Renal cortex interstitium (tissue), 11 donors: ENCODE results near the gene RYR3. TPM values are rescaled to one million over a fixed set of nuclear protein-coding genes. Genes with fewer than 3 reads are reported as not detected.
A peak's percentile ranks its signal among the peaks of the same experiment; 100 is the strongest.

Experiments used
- DNase-seq, 11 donors: peaks; one replicate each; pipeline ENCODE4 v3.0.0-alpha.2; 2013; ENCODE audit warnings: low read depth in 9 of 11, low spot score in 4 of 11; ENCODE audit errors: extremely low read depth in 1 of 11
- polyA plus RNA-seq, 3 donors: library from polyadenylated mRNA; unstranded; fragments of 120-200 nt; gene quantifications; one replicate each; pipeline ENCODE4 v1.2.1, GENCODE V29; 2013; ENCODE audit not compliant: insufficient read length in 3 of 3

RYR3 gene
- polyA plus RNA-seq, 3 donors: 6.8 to 13.6 (median 12.5) TPM

GRCh38 chr15:33655488-33655887 lies 344.7 kb downstream of the RYR3 start:
- no peak for DNase-seq

- no peak for DNase-seq
Observed at GRCh38 chr15:33656168-33656567, 345.4 kb downstream of the RYR3 start.

GRCh38 chr15:33660151-33660550 lies 349.4 kb downstream of the RYR3 start:
- no peak for DNase-seq

- DNase-seq: no peak
Observed at GRCh38 chr15:33662014-33662413, 351.2 kb downstream of the RYR3 start.

- no peak for DNase-seq
Observed at GRCh38 chr15:33664947-33665346, 354.2 kb downstream of the RYR3 start.

GRCh38 chr15:33670567-33670966 lies 359.8 kb downstream of the RYR3 start:
- DNase-seq: no peak

- DNase-seq: no peak
Observed at GRCh38 chr15:33671456-33671855, 360.7 kb downstream of the RYR3 start.

GRCh38 chr15:33675246-33675645 lies 364.5 kb downstream of the RYR3 start:
- DNase-seq: peak in 1 of 11 donors; percentile 18

GRCh38 chr15:33677238-33677830 lies 366.6 kb downstream of the RYR3 start:
- no peak for DNase-seq

GRCh38 chr15:33678176-33678575 lies 367.4 kb downstream of the RYR3 start:
- no peak for DNase-seq

GRCh38 chr15:33678602-33679001 lies 367.8 kb downstream of the RYR3 start:
- DNase-seq: no peak

GRCh38 chr15:33679061-33679460 lies 368.3 kb downstream of the RYR3 start:
- DNase-seq: peak in 6 of 11 donors; percentile 28 to 64 (median 42)

GRCh38 chr15:33680336-33680735 lies 369.6 kb downstream of the RYR3 start:
- DNase-seq: no peak

- DNase-seq: peak in 1 of 11 donors; percentile 25
Observed at GRCh38 chr15:33693166-33693800, 382.5 kb downstream of the RYR3 start.

- DNase-seq: no peak
Observed at GRCh38 chr15:33698126-33698525, 387.4 kb downstream of the RYR3 start.

GRCh38 chr15:33699145-33699544 lies 388.4 kb downstream of the RYR3 start:
- no peak for DNase-seq

GRCh38 chr15:33699691-33700447 lies 389.1 kb downstream of the RYR3 start:
- DNase-seq: no peak

GRCh38 chr15:33700695-33701303 lies 390.0 kb downstream of the RYR3 start:
- peak; percentile 36 to 77 (median 65) for DNase-seq

GRCh38 chr15:33701304-33701696 lies 390.5 kb downstream of the RYR3 start:
- no peak for DNase-seq

- DNase-seq: no peak
Observed at GRCh38 chr15:33706173-33706572, 395.4 kb downstream of the RYR3 start.
